Stimulated activated CD4-positive, alpha-beta T cell treated with anti-CD3 and anti-CD28 coated beads, Interleukin-1b, Interleukin-23, amount 100 ng/mL, for 24 hours (primary cell): ENCODE data around the gene CD36.
"Not testable (repeated sequence)": the region's sequence is repeated elsewhere in the genome, so short reads cannot be mapped to it uniquely, and the experiment has no call there.

Source experiments
- DNase-seq, 4 experiments: peaks; one replicate each; pipeline ENCODE4 v3.0.0-alpha.2; 2020; ENCODE audit warnings: low read depth in 4 of 4, low spot score in 1 of 4

Gene CD36

DNA sequence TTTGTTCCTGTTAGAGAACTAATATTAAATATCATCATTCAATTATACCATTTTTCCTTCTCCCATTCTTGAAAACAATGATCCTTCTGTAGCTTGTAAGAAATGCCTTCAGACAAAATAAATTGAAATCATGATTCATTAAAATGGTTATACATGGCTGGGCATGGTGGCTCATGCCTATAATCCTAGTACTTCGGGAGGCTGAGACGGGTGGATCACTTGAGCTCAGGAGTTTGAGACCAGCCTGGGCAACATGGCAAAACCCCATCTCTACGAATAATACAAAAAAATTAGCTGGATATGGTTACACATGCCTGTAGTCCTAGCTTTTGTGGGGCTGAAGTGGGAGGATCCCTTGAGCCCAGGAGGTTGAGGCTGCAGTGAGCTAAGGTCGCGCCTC lies 13.0 kb downstream of the CD36 start:
- DNase-seq, result no peak

DNA sequence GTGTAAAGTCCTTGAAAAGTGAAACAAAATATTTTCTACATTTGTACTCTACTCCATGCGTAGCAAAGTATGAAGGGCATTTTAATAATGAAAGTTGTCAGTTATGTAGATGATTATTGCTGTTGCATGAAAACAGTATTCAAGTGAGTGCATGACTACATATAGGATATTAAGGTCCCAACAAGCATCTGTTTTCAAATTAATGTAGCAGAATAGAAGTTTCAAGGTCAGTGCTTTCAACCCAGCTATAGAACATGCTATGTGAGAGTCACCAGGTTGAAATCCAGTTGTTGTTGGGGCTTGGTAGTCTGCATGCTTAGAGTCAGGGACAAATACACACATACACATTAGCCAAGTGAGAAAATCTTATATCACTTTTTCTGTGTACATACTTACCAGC lies 14.8 kb downstream of the CD36 start:
- DNase-seq, result no peak

DNA sequence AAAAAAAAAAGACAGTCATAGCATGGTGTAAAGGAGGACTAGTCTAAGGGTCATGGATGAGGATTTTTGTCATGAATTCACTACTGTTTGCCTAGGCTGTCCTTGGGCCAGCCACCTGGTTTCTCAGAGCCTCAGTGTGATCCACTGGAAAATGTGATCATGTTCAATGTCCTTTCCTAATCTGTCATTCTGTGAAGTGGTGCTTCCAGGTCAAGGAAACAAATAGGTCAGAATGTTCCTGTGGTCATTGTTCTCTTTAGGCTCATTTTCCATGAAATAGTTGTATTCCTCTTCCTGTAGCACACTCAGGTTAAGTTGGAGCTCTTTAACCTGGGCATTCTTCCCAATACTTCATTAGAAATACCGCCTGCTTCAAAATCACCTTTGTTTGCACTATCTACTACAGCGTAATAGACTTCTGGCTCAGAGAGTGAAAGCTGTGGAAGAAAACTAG lies 16.5 kb downstream of the CD36 start:
- DNase-seq, result no peak

DNA sequence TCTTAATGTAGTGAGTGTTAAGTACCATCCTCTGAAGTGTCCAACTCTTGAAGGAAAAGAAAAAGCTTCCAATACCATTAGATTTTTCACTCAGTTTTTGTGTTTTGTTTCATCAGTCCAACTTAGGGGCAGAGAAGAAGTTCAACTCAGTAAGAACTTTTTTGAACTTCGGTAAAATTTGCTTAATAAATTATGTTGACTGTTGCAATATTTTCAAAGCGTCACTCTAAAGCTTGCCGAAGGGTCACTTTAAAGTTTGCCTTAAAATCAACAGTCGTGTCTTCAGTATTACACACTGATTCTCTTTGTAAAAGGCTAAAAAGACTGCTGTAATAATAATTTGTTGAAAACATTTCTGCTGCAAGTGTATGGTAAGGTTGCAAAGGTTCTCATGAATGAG lies 17.6 kb downstream of the CD36 start:
- DNase-seq, result no peak

DNA sequence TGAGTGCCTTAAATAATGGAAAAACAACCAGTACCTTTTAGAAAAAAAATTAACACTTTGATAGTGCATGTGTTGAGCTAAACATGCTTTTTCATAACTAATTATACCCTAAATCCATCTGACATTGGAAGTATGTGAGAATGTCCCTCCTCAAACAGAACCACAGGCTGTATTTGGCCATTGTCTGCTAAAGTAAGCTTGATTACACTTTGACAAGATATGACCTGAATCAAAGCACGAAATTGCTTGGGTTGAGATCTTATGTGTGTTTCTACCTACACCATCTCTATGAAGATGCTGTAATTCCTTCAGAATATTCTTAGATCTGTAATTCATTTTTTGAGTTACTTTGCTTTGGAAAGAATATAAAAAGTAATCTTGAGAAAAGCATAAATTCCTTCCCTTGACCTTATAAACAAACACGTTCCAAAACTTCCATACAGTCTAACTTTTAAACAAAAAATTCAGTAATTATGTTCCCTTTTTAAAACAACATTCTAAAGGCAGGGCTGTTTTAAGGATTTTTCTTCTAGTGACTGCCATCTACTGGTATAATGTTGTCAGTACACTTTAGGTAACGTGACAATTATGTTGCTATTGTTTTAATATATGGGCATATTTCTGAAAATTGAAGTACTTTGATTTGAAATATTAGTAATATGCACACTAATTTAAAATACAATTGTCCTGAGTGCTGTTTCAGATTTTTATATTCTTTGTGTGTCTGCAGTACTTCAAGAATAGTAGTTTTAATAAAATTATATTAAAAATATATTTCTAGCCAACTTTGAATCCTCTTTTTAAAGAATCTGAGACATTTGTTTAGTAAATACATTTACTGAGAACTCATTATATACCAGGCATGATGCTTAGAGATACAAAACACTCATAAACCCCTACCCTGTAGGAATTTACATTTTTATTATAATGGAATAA lies 20.9 kb downstream of the CD36 start:
- DNase-seq, result no peak

DNA sequence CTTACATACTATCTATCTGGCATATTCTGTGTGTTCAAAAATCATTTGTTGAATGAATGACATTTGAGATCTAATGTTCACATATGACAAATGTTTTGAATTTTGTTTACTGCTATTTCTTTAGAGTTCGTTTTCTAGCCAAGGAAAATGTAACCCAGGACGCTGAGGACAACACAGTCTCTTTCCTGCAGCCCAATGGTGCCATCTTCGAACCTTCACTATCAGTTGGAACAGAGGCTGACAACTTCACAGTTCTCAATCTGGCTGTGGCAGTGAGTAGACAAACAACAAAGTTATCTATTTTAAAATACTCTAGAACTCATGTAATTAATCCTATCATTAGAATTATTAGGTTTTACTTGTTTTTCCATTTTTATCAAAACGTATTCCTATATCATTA lies 22.5 kb downstream of the CD36 start:
- no peak for DNase-seq

DNA sequence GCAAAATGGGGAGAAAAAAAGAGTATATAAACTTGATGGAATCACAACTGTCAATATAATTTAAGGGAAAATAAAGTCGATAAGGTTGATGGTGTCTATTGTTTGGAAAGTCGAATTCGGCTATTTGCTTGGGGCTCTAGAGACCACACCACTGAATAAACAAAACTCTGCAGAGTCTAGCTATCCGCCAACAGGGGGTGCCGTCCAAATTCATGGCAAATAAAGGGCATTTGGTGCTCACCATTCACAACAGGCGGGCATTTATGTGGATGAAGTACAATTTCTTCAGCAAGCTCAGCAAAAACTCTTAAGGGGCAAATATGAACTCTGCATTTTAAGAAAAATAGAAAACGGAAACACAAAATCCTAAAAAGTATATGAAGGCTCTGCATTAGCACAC lies 23.3 kb downstream of the CD36 start:
- DNase-seq, result no peak

DNA sequence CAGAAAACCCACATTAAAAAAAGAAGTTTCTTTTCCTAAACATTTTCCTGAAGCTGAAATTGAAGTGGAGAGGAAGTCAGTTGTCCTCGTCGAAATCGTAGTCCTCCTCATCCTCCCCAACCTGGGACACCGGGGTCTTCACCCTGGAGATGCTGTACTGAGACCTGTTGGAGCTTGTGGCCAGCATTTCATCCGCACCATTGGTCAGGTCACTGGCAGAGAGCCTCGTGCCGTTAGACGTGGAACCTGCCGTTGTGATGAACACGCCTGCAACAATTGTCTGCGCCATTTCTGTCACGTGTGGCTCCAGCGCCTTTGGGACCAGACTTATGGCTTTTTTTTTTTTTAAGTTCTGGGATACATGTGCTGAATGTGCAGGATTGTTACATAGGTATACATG lies 23.8 kb downstream of the CD36 start:
- DNase-seq, result no peak

DNA sequence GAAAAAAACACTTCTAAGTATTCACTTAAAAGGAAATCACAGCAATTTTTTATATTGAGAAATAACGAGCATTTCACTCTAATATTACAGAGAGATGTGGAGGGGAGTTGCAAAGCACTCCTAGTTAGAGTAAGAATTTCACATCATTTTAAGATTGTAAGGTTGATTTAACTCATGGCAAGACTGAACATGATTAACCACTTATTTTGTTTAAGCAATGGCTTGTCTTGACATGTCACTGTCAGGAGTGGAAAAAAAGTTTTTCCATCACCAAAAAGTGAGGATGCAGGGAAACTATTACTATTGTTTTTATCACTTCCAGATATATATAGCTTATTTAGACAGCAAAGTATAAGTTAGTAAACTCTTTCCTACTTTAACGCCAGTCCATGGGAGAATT lies 27.1 kb downstream of the CD36 start:
- no peak for DNase-seq

DNA sequence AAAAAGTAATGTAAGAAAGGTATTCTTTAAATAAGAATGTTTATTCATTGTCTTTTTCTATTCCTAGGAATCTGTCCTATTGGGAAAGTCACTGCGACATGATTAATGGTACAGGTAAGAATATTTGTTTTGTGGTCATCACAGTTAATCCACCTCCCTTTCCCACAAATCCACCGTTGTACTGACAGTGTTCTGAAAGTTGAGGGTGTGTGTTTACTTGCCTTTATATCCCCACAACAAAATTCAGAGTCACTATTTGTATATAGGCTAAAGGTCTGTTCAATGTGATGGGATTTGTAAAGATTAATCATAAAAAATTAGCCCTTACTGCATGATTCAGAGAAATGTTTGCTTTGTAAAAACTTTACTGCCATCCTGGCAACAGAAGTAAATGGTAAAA lies 27.9 kb downstream of the CD36 start:
- no peak for DNase-seq

DNA sequence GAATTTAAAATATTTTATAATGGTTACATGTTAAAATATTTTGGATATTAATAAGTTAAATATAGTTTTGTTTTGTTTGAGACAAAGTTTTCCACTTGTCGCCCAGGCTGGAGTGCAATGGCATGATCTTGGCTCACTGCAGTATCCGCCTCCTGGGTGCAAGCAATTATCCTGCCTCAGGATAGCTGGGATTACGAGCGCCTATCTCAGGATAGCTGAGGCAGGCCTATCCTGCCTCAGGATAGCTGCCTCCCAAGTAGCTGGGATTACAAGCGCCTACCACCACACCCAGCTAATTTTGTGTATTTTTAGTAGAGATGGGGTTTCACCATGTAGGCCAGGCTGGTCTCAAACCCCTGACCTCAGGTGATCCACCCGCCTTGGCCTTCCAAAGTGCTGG lies 30.9 kb downstream of the CD36 start:
- DNase-seq, result not testable (repeated sequence)

DNA sequence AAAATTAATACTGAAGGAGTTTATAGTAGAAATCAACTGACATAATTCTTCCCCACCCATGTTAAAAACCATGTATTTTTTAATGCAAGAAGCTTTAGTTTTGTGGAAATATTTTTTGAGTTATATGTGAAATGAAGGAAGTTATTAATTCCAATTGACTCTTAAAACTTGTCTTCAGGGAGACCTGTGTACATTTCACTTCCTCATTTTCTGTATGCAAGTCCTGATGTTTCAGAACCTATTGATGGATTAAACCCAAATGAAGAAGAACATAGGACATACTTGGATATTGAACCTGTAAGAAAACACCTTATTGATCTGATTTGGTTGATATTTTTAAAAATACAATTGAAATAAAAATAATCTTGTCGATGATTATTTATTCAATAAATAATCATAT lies 33.3 kb downstream of the CD36 start:
- no peak for DNase-seq

DNA sequence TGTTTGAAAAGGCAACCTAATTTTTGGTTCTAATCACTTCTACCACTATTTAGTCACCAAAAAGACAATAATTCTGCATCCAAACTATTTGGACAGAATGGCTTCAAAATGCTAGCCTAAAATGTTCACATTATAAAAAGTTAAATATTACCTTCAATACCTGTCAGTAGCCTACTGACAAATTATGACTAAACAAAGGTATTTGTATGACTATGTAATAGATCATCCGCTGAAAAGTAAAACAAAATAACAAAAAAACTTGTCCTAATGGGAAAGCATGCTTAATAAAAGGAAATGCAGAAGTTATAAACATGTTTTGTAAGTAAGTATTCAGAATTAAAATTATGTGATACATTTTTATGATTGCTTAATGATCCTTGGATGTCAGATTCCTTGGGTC lies 36.6 kb downstream of the CD36 start:
- DNase-seq, result no peak

DNA sequence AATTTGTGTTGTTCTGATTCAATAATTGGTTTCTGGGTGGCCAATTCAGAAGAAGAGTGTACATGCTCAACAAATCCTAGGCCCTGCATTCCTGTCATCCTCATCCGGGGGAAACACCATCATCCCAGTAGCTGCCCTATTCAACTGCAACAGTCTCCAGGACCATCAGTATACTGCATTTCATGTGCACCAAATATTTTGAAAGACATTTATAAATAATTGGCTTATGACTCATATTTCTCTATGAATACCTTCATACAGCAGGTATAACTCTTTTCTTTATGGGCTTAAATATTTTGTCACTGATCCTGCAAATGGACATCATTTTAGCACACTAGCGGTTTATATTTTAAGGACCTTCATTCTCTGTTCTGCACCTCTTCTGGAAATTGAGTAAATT lies 38.0 kb downstream of the CD36 start:
- DNase-seq, result no peak

DNA sequence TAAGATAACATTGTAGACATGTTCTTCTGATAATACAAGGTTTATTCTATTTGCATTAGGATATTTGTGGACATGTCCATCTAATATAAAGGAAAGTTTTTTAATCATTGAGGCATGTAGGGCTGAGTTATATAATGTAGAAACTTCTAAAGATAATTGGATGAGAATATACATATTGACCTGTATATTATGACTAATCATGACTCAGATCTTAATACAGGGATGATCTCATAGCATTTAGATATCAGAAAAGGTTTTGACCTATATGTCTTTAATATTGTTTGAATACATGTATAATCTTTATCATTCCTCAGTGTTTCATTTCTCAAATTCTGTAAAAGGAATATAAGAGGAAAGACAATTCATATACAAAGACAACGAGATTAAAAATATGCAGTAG lies 39.2 kb downstream of the CD36 start:
- no peak for DNase-seq

DNA sequence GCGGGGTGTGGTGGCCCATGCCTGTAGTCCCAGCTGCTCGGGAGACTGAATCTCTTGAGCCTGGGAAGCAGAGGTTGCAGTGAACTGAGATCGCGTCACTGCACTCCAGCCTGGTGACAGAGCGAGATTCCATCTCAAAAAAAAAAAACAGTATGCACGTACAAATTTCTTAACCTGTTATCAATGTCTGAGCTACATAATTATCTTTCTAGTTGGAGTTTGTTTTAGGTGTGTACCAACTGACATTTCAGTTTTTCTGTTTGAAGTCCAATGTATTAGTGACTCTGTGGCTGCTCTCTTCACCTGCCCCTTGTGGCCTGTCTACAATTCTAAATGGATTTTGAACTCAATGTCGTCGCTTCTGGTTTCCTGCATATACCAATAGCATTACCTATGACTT lies 40.3 kb downstream of the CD36 start:
- no peak for DNase-seq

DNA sequence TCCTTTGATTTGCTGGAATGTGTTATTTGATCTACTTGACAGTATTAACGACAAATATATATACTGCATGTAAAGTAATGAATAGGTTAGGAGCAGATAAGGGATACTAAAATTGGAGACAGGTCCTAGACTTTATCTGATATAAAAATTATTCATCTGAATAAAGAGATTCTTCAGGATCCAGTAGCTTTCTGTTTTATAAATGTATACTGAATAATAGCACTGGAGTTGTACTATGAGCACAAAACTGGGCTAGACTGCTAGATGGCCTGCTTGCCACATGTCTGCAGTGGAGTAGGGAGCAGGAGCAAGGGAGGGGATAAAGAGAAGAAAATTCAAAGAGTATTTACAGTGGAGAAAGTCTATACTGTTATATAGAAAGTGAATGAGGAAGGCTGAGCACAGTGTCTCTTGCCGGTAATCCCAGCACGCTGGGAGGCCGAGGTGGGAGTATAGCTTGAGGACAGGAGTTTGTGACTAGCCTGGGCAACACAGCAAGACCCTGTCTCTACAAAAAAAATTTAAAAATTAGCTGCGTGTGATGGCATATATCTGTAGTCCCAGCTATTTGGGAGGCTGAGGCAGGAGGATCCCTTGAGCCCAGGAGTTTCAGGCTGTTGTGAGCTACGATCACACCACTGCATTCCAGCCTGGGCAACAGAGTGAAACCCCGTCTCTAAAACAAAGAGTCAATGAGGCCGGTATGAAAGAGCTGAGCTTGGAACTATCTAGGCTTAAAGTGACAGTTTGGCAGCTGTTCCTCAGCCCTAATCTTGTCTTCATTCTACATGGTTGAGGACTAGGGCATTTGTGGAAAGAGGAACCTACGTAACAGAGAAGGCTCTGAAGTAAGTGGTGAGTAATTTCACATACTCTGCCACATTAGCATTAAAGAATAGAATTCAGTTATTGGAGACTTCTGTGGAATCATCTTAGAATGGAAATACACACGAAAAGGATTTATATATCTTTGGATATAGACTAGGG lies 41.8 kb downstream of the CD36 start:
- DNase-seq, result no peak

DNA sequence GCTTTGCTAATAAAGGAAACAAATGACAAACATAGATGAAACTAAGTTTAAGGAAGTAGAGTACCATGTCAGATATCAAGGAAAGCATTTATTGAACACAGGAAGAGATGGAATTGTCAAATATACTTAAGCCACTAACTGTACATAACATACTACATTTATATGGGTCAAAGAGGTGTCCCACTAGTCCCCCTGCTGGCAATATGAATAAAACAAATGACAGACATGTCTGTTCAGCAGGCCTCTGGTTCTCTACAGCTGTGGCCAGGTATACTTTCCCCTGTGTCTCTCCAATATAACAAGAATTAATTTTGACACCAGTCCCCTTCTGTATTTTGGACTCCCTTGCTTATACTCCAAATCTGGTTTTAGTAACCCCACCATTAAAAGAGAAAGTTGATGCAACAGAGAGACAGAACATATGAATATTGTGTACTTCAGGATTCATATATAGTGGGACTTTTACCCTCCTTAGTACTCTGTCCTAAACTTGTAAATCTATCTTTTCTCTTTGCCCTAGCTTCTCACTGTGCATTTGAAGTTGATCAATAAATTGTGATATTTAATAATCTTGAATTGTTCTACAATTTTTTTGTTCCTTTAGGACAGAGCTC lies 42.9 kb downstream of the CD36 start:
- DNase-seq, result no peak

DNA sequence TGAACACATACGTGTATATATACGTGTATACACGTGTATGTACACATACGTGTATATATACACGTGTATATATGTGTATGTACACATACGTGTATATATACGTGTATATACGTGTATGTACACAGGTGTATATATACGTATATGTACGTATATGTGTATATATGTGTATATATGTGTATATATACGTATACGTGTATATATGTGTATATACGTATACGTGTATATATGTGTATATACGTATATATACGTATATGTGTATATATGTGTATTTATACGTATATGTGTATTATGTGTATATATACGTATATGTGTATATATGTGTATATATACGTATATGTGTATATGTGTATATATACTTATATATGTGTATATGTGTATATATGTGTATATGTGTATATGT lies 44.3 kb downstream of the CD36 start:
- DNase-seq, result no peak

DNA sequence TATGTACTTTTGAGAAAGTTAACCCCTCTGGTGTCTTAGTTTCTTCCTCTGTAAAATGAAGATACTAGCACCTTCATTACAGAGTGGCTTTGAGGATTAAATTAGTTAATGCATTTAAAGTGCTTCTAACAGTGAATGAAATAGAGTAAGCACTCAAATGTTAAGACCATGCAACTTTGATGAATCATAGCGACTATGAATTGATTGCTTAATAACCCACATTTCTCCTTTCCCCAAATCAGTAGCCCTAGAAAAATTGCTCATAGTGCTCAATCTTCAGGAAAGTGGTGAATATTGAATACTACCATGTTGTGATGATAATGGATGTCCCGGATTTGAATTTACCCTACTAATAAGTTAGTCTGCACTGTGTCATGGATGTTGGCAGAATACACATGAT lies 48.1 kb downstream of the CD36 start:
- no peak for DNase-seq

DNA sequence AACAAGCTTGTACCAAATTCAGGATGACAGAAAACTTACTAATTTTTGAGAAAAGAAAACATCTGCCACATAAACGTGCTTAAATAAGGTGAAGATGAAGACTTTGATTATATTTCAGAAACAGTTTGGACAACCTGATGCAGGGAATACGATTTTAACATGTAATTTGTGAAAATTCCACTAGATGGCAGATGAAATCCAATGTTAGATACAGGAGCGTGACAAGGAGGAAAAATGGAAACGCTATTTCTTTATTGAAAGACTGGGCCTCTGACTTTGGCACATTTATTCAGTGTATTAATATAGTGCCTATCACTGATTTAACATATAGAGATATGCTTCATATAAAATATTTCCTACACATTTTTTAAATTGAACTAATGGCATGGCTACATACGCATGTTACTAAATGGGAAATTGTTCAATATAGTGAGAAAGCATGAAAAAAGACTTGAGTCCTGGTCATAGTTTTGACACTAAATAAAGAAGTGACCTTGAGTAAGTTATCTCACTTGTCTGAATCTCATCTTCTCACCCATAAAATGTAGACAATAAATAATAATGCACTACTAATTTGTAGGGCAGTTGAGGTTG lies 60.7 kb downstream of the CD36 start:
- DNase-seq, result no peak
